GM13976 (cell line): ENCODE results near the gene ENTPD8.

Source experiments
- DNase-seq: peaks from one replicate; pipeline ENCODE4 v3.0.0; 2012; ENCODE audit warnings: low spot score
- CTCF ChIP-seq: IDR thresholded peaks from 2 replicates; pipeline ENCODE4 v1.5.1; 2012; ENCODE audit warnings: borderline replicate concordance, mild to moderate bottlenecking; ENCODE audit not compliant: insufficient read depth; ENCODE audit errors: extremely low read depth, missing control alignments, control extremely low read depth
- in situ Hi-C: fragments of 300-500 bp; cut with MboI; formaldehyde crosslinking; loops from one replicate; pipeline ENCODE4 v1.12.0; 2022; ENCODE audit warnings: low sequenced_read_pairs, mixed read lengths, inconsistent platforms; ENCODE audit not compliant: unreplicated experiment

ENTPD8 gene

GRCh38 chr9:137449931-137450538, 8.9 kb upstream of the ENTPD8 start:
- TF ChIP-seq CTCF, result no peak
- no peak for DNase-seq
- in situ Hi-C loops, result no loop called here

GRCh38 chr9:137449081-137449844, 8.1 kb upstream of the ENTPD8 start:
- DNase-seq, result no peak
- no peak for TF ChIP-seq CTCF

GRCh38 chr9:137448602-137448962, 7.4 kb upstream of the ENTPD8 start:
- no peak for DNase-seq
- in situ Hi-C loops, result no loop called here
- TF ChIP-seq CTCF, result no peak

More at GRCh38 chr9:137449081-137449844, 8.1 kb upstream of the ENTPD8 start:
- in situ Hi-C loops, result no loop called here

- no peak for DNase-seq
- in situ Hi-C loops, result no loop called here
- no peak for TF ChIP-seq CTCF
Measured at GRCh38 chr9:137447722-137448601, 6.8 kb upstream of the ENTPD8 start.

GRCh38 chr9:137446851-137447471, 5.8 kb upstream of the ENTPD8 start:
- no peak for TF ChIP-seq CTCF
- DNase-seq, result no peak
- in situ Hi-C loops, result no loop called here

GRCh38 chr9:137445930-137446431, 4.8 kb upstream of the ENTPD8 start:
- in situ Hi-C loops, result no loop called here
- no peak for DNase-seq
- TF ChIP-seq CTCF, result no peak
